K562 (cell line): ENCODE data around the gene DBNDD1. TPM values are rescaled to one million over a fixed set of nuclear protein-coding genes. Genes with fewer than 3 reads are reported as not detected.

ENCODE experiments used
- CHD4 ChIP-seq: fragments of 200-600 bp; sonication (generic); IDR thresholded peaks from 3 replicates; pipeline ENCODE4 v1.6.1; 2012; ENCODE audit warnings: low read depth, mild to moderate bottlenecking, mixed read lengths, low read length, inconsistent platforms; ENCODE audit not compliant: insufficient read depth, insufficient replicate concordance, poor library complexity, severe bottlenecking
- CREB3 ChIP-seq: fragments of 450-650 bp; conservative IDR thresholded peaks from 2 replicates; pipeline ENCODE4 v1.6.1; 2016; ENCODE audit warnings: missing genetic modification characterization, low read depth, mild to moderate bottlenecking, missing compliant biosample characterization, moderate library complexity
- CREB3L1 ChIP-seq: fragments of 450-650 bp; IDR thresholded peaks from 2 replicates; pipeline ENCODE4 v1.6.1; 2014; ENCODE audit warnings: low read depth, mild to moderate bottlenecking, moderate library complexity, borderline replicate concordance
- HDGF ChIP-seq: fragments of 450-650 bp; IDR thresholded peaks from 2 replicates; pipeline ENCODE4 v1.6.1; 2016
- KHSRP ChIP-seq: fragments of 450-650 bp; IDR thresholded peaks from 2 replicates; pipeline ENCODE4 v1.6.1; 2017
- SAFB ChIP-seq: fragments of 200-400 bp; formaldehyde crosslinking; IDR thresholded peaks from 2 replicates; pipeline ENCODE4 v1.6.1; 2017; ENCODE audit warnings: low read depth, low read length, borderline replicate concordance
- SIN3A ChIP-seq, 2 experiments: fragments of 150-350 bp in 1 of 2; IDR thresholded peaks; 2 replicates each; pipeline ENCODE4 v1.6.1; 2011 to 2016; ENCODE audit warnings: borderline replicate concordance in 2 of 2, low read depth in 2 of 2, low read length in 2 of 2, mild to moderate bottlenecking in 2 of 2, moderate library complexity in 2 of 2; ENCODE audit not compliant: control insufficient read depth in 1 of 2
- SMARCC2 ChIP-seq: fragments of 450-650 bp; IDR thresholded peaks from 2 replicates; pipeline ENCODE4 v1.6.1; 2017; ENCODE audit warnings: antibody characterized with exemption, moderate library complexity, mild to moderate bottlenecking, low read depth
- SOX6 ChIP-seq: fragments of 450-650 bp; IDR thresholded peaks from 2 replicates; pipeline ENCODE4 v1.6.1; 2014; ENCODE audit warnings: mild to moderate bottlenecking
- TEAD1 ChIP-seq, 2 experiments: fragments of 450-650 bp in 1 of 2; sonication (generic) in 1 of 2; formaldehyde crosslinking; IDR thresholded peaks; 2 replicates each; pipeline versions ENCODE4 v1.4.0 to v1.8.0; 2020 to 2022; ENCODE audit warnings: mild to moderate bottlenecking in 2 of 2, missing genetic modification reagents in 1 of 2
- ZBTB1 ChIP-seq: sonication (generic); formaldehyde crosslinking; IDR thresholded peaks from 2 replicates; pipeline ENCODE4 v1.8.1; 2023; ENCODE audit warnings: missing genetic modification reagents, low read depth, mild to moderate bottlenecking, borderline replicate concordance
- ZNF12 ChIP-seq: sonication (generic); formaldehyde crosslinking; IDR thresholded peaks from 2 replicates; pipeline ENCODE4 v1.4.0; 2020; ENCODE audit warnings: mild to moderate bottlenecking, missing genetic modification reagents
- ZNF717 ChIP-seq: fragments of 250-450 bp; sonication (Bioruptor Pico); IDR thresholded peaks from 2 replicates; pipeline ENCODE4 v1.5.0; 2021
- polyA plus RNA-seq, 8 experiments: library from polyadenylated mRNA; depleted of rRNA in 4 of 8; stranded (reverse) in 5 of 8; unstranded in 3 of 8; fragments of >200 nt; fragmentation: Nextera tagmentation in 2 of 8; fragmentation: Illumina TruSeq in 1 of 8; extraction: Ambion mirVana in 2 of 8; extraction: Trizol in 1 of 8; gene quantifications; 2 replicates each; pipeline versions ENCODE4 v1.2.1 to v1.2.3, GENCODE V29; 2011 to 2014; ENCODE audit warnings: inconsistent platforms in 1 of 8, missing spikeins in 1 of 8
- total RNA-seq, 7 experiments: library from RNA; depleted of rRNA in 6 of 7; stranded (reverse); fragments of >200 nt in 6 of 7; fragmentation: Illumina TruSeq in 2 of 7; extraction: Trizol in 2 of 7; gene quantifications; 2 replicates each; pipeline versions ENCODE4 v1.2.1 to v1.2.3, GENCODE V29; 2011 to 2021; ENCODE audit warnings: low replicate concordance in 1 of 7
- TF ChIP-seq, protein P1 (sequence below): fragments of 200-600 bp; sonication (generic); IDR thresholded peaks from one replicate; pipeline ENCODE4 v1.6.1; 2012; ENCODE audit warnings: mild to moderate bottlenecking, low read depth, low read length, inconsistent platforms
- TF ChIP-seq, protein P2 (sequence below): fragments of 450-650 bp; IDR thresholded peaks from 2 replicates; pipeline ENCODE4 v1.6.1; 2016; ENCODE audit warnings: low read depth, mild to moderate bottlenecking, moderate library complexity

DBNDD1 gene
- total and polyA plus RNA-seq, 9 of the 15 experiments (the other 6 are each of a cell fraction or from before 2014, with no cell fraction given) = 0.55 to 13.0 (median 5.8) TPM

GRCh38 chr16:89996178-89996489 is 23.1 kb downstream of the DBNDD1 start (continued):
- TF ChIP-seq ZBTB1 (CRISPR knock-in tag) (no peak), SMARCC2 (no peak), CHD4 (no peak), ZNF12 (CRISPR knock-in tag) (no peak), SIN3A (IDR thresholded peaks at IDR 0.05; ENCODE audit: borderline replicate concordance in 2 of 2, control insufficient read depth in 1 of 2, low read depth in 2 of 2, low read length in 2 of 2) (no peak), ZNF717 (CRISPR knock-in tag) (0 out of 2 replicates have a peak, but pooled peaks have one; percentile 28), SOX6 (no peak), SAFB (no peak), HDGF (no peak), CREB3L1 (no peak), CREB3 (tag) (no peak), TEAD1 (CRISPR knock-in tag; IDR thresholded peaks at IDR 0.05) (no peak), KHSRP (no peak)
- TF ChIP-seq, protein P1, sequence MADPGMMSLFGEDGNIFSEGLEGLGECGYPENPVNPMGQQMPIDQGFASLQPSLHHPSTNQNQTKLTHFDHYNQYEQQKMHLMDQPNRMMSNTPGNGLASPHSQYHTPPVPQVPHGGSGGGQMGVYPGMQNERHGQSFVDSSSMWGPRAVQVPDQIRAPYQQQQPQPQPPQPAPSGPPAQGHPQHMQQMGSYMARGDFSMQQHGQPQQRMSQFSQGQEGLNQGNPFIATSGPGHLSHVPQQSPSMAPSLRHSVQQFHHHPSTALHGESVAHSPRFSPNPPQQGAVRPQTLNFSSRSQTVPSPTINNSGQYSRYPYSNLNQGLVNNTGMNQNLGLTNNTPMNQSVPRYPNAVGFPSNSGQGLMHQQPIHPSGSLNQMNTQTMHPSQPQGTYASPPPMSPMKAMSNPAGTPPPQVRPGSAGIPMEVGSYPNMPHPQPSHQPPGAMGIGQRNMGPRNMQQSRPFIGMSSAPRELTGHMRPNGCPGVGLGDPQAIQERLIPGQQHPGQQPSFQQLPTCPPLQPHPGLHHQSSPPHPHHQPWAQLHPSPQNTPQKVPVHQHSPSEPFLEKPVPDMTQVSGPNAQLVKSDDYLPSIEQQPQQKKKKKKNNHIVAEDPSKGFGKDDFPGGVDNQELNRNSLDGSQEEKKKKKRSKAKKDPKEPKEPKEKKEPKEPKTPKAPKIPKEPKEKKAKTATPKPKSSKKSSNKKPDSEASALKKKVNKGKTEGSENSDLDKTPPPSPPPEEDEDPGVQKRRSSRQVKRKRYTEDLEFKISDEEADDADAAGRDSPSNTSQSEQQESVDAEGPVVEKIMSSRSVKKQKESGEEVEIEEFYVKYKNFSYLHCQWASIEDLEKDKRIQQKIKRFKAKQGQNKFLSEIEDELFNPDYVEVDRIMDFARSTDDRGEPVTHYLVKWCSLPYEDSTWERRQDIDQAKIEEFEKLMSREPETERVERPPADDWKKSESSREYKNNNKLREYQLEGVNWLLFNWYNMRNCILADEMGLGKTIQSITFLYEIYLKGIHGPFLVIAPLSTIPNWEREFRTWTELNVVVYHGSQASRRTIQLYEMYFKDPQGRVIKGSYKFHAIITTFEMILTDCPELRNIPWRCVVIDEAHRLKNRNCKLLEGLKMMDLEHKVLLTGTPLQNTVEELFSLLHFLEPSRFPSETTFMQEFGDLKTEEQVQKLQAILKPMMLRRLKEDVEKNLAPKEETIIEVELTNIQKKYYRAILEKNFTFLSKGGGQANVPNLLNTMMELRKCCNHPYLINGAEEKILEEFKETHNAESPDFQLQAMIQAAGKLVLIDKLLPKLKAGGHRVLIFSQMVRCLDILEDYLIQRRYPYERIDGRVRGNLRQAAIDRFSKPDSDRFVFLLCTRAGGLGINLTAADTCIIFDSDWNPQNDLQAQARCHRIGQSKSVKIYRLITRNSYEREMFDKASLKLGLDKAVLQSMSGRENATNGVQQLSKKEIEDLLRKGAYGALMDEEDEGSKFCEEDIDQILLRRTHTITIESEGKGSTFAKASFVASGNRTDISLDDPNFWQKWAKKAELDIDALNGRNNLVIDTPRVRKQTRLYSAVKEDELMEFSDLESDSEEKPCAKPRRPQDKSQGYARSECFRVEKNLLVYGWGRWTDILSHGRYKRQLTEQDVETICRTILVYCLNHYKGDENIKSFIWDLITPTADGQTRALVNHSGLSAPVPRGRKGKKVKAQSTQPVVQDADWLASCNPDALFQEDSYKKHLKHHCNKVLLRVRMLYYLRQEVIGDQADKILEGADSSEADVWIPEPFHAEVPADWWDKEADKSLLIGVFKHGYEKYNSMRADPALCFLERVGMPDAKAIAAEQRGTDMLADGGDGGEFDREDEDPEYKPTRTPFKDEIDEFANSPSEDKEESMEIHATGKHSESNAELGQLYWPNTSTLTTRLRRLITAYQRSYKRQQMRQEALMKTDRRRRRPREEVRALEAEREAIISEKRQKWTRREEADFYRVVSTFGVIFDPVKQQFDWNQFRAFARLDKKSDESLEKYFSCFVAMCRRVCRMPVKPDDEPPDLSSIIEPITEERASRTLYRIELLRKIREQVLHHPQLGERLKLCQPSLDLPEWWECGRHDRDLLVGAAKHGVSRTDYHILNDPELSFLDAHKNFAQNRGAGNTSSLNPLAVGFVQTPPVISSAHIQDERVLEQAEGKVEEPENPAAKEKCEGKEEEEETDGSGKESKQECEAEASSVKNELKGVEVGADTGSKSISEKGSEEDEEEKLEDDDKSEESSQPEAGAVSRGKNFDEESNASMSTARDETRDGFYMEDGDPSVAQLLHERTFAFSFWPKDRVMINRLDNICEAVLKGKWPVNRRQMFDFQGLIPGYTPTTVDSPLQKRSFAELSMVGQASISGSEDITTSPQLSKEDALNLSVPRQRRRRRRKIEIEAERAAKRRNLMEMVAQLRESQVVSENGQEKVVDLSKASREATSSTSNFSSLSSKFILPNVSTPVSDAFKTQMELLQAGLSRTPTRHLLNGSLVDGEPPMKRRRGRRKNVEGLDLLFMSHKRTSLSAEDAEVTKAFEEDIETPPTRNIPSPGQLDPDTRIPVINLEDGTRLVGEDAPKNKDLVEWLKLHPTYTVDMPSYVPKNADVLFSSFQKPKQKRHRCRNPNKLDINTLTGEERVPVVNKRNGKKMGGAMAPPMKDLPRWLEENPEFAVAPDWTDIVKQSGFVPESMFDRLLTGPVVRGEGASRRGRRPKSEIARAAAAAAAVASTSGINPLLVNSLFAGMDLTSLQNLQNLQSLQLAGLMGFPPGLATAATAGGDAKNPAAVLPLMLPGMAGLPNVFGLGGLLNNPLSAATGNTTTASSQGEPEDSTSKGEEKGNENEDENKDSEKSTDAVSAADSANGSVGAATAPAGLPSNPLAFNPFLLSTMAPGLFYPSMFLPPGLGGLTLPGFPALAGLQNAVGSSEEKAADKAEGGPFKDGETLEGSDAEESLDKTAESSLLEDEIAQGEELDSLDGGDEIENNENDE = no peak
- TF ChIP-seq, protein P2, sequence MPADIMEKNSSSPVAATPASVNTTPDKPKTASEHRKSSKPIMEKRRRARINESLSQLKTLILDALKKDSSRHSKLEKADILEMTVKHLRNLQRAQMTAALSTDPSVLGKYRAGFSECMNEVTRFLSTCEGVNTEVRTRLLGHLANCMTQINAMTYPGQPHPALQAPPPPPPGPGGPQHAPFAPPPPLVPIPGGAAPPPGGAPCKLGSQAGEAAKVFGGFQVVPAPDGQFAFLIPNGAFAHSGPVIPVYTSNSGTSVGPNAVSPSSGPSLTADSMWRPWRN = no peak
